H1 (cell line): ENCODE results near the gene PPP1R12B. TPM values are rescaled to one million over a fixed set of nuclear protein-coding genes. Genes with fewer than 3 reads are reported as not detected.
A peak's percentile ranks its signal among the peaks of the same experiment; 100 is the strongest.

ENCODE experiments used
- CTCF ChIA-PET: fragments of 300-600 bp; sonication (Branson Sonifier 250); formaldehyde crosslinking; loops from one replicate; lab custom pipeline; 2021; ENCODE audit not compliant: partially characterized antibody; lab: Charles Lee
- POLR2A ChIA-PET: fragments of 300-600 bp; sonication (Branson Sonifier 250); formaldehyde crosslinking; loops from one replicate; lab custom pipeline; 2021; ENCODE audit warnings: inconsistent platforms; ENCODE audit not compliant: partially characterized antibody; lab: Charles Lee
- DNase-seq, 2 experiments: peaks; one replicate each; pipeline versions ENCODE4 v3.0.0 to v3.0.0-alpha.2; 2010 to 2022; ENCODE audit warnings: low spot score in 2 of 2, low read depth in 1 of 2, mixed read lengths in 1 of 2
- FAIRE-seq: peaks from 2 replicates; lab custom pipeline; 2011; peaks lifted over from hg19 to GRCh38; lab: Jason Lieb, UNC
- H2AFZ ChIP-seq: 2 replicates; pipeline ENCODE4 v1.8.1; 2012; ENCODE audit warnings: low read length, inconsistent platforms
- H2AK5ac ChIP-seq: 2 replicates; pipeline ENCODE4 v1.6.1; 2013; ENCODE audit warnings: low read depth, low read length
- H2BK120ac ChIP-seq: replicated peaks from 2 replicates; pipeline ENCODE3; 2013; ENCODE audit warnings: low read depth, low read length, inconsistent platforms
- H2BK12ac ChIP-seq: 2 replicates; pipeline ENCODE4 v1.6.1; 2013; ENCODE audit warnings: low read depth, low read length
- H2BK15ac ChIP-seq: 2 replicates; pipeline ENCODE4 v1.6.1; 2013; ENCODE audit warnings: low read length
- H2BK20ac ChIP-seq: 2 replicates; pipeline ENCODE4 v1.6.1; 2013; ENCODE audit warnings: low read length
- H2BK5ac ChIP-seq: 2 replicates; pipeline ENCODE4 v1.6.1; 2013; ENCODE audit warnings: low read depth, low read length
- H3K14ac ChIP-seq: 2 replicates; pipeline ENCODE4 v1.6.1; 2013; ENCODE audit warnings: inconsistent platforms; ENCODE audit not compliant: insufficient read length
- H3K18ac ChIP-seq: 2 replicates; pipeline ENCODE4 v1.6.1; 2013; ENCODE audit warnings: low read length; ENCODE audit errors: extremely low read depth
- H3K23ac ChIP-seq: 2 replicates; pipeline ENCODE4 v1.6.1; 2013; ENCODE audit warnings: inconsistent platforms; ENCODE audit not compliant: insufficient read length
- H3K23me2 ChIP-seq: 2 replicates; pipeline ENCODE4 v1.6.1; 2013; ENCODE audit warnings: low read depth, low read length
- H3K27ac ChIP-seq: 2 replicates; pipeline ENCODE4 v1.6.1; 2011; ENCODE audit warnings: low read depth, low read length, inconsistent platforms
- H3K27me3 ChIP-seq, 4 experiments: replicated peaks in 1 of 4; 1 replicate in 1 of 4; 2 replicates in 3 of 4; pipeline versions ENCODE4 v1.6.1 to v1.8.1; 2011 to 2013; ENCODE audit warnings: low read length in 3 of 4, mild to moderate bottlenecking in 3 of 4, inconsistent platforms in 2 of 4, mixed read lengths in 2 of 4, moderate library complexity in 1 of 4; ENCODE audit not compliant: control insufficient read depth in 3 of 4, insufficient read depth in 3 of 4; ENCODE audit errors: extremely low read depth in 1 of 4
- H3K36me3 ChIP-seq, 4 experiments: 2 replicates each; pipeline versions ENCODE4 v1.6.1 to v1.8.1; 2011 to 2013; ENCODE audit warnings: mild to moderate bottlenecking in 4 of 4, low read length in 3 of 4, moderate library complexity in 2 of 4, control low read depth in 1 of 4, inconsistent platforms in 1 of 4; ENCODE audit not compliant: insufficient read depth in 4 of 4, control insufficient read depth in 2 of 4
- H3K4ac ChIP-seq: replicated peaks from 2 replicates; pipeline ENCODE3; 2013; ENCODE audit warnings: low read length, low read depth, mixed read lengths, inconsistent platforms; ENCODE audit not compliant: insufficient read length
- H3K4me1 ChIP-seq, 4 experiments: replicated peaks in 1 of 4; 1 replicate in 1 of 4; 2 replicates in 3 of 4; pipeline versions ENCODE4 v1.6.1 to v1.8.1; 2011 to 2013; ENCODE audit warnings: low read length in 3 of 4, inconsistent platforms in 2 of 4, mixed read lengths in 1 of 4; ENCODE audit not compliant: insufficient read depth in 4 of 4, control insufficient read depth in 3 of 4
- H3K4me2 ChIP-seq, 2 experiments: 2 replicates each; pipeline versions ENCODE4 v1.6.1 to v1.8.1; 2011 to 2013; ENCODE audit warnings: low read depth in 2 of 2, low read length in 2 of 2, control low read depth in 1 of 2, inconsistent platforms in 1 of 2, mild to moderate bottlenecking in 1 of 2; ENCODE audit not compliant: insufficient read depth in 1 of 2
- H3K4me3 ChIP-seq, 4 experiments: fragments of 200-600, 300-600 bp in 1 of 4; sonication (generic), shearing (Covaris generic), sonication (Bioruptor Twin) in 1 of 4; 2 replicates each; pipeline versions ENCODE4 v1.5.1 to v1.8.1; 2011 to 2016; ENCODE audit warnings: low read length in 4 of 4, low read depth in 3 of 4, control low read depth in 2 of 4, inconsistent platforms in 2 of 4, mild to moderate bottlenecking in 2 of 4, mixed read lengths in 1 of 4, moderate library complexity in 1 of 4; ENCODE audit not compliant: insufficient read depth in 2 of 4; ENCODE audit errors: extremely low read depth in 1 of 4
- H3K56ac ChIP-seq: replicated peaks from 2 replicates; pipeline ENCODE3; 2013; ENCODE audit warnings: low read depth, mild to moderate bottlenecking, mixed read lengths, low read length, inconsistent platforms; ENCODE audit not compliant: insufficient read length
- H3K79me1 ChIP-seq: 2 replicates; pipeline ENCODE4 v1.6.1; 2013; ENCODE audit warnings: low read depth, low read length, control low read depth
- H3K79me2 ChIP-seq, 2 experiments: 2 replicates each; pipeline versions ENCODE4 v1.6.1 to v1.8.1; 2012 to 2013; ENCODE audit warnings: low read length in 2 of 2, mild to moderate bottlenecking in 2 of 2, inconsistent platforms in 1 of 2; ENCODE audit not compliant: insufficient read depth in 2 of 2, control insufficient read depth in 1 of 2
- H3K9ac ChIP-seq, 4 experiments: replicated peaks in 1 of 4; 1 replicate in 1 of 4; 2 replicates in 3 of 4; pipeline versions ENCODE4 v1.6.1 to v1.8.1; 2011 to 2013; ENCODE audit warnings: low read depth in 3 of 4, low read length in 3 of 4, control low read depth in 2 of 4, mild to moderate bottlenecking in 2 of 4, moderate library complexity in 2 of 4, inconsistent platforms in 1 of 4; ENCODE audit errors: extremely low read depth in 1 of 4
- H3K9me3 ChIP-seq, 2 experiments: 2 replicates each; pipeline versions ENCODE4 v1.6.1 to v1.8.1; 2012 to 2013; ENCODE audit warnings: mild to moderate bottlenecking in 2 of 2, moderate library complexity in 2 of 2, control low read depth in 1 of 2, inconsistent platforms in 1 of 2, low read depth in 1 of 2, low read length in 1 of 2, mixed read lengths in 1 of 2; ENCODE audit not compliant: insufficient read depth in 2 of 2
- H4K20me1 ChIP-seq, 2 experiments: replicated peaks in 1 of 2; 2 replicates each; pipeline versions ENCODE3 to v1.8.1; 2011 to 2013; ENCODE audit warnings: inconsistent platforms in 2 of 2, low read length in 2 of 2, mild to moderate bottlenecking in 1 of 2; ENCODE audit not compliant: insufficient read depth in 2 of 2, control insufficient read depth in 1 of 2
- H4K5ac ChIP-seq: 2 replicates; pipeline ENCODE4 v1.6.1; 2013; ENCODE audit warnings: low read length, low read depth, mixed read lengths, inconsistent platforms; ENCODE audit not compliant: insufficient read length
- H4K8ac ChIP-seq: 2 replicates; pipeline ENCODE4 v1.8.0; 2013; ENCODE audit warnings: mild to moderate bottlenecking, moderate library complexity, low read length, inconsistent platforms; ENCODE audit not compliant: insufficient read depth; ENCODE audit errors: extremely low read depth
- H4K91ac ChIP-seq: replicated peaks from 2 replicates; pipeline ENCODE3; 2013; ENCODE audit warnings: low read length, mixed read lengths, inconsistent platforms; ENCODE audit not compliant: insufficient read length
- BRCA1 ChIP-seq: IDR thresholded peaks from 2 replicates; pipeline ENCODE4 v1.6.1; 2012; ENCODE audit warnings: low read depth, low read length, improper control_type of control experiment
- CTBP2 ChIP-seq: IDR thresholded peaks from 2 replicates; pipeline ENCODE4 v1.7.0; 2011; ENCODE audit warnings: borderline replicate concordance, mild to moderate bottlenecking, moderate library complexity, mixed read lengths, low read length; ENCODE audit not compliant: insufficient read depth, insufficient read length
- JUND ChIP-seq: IDR thresholded peaks from 2 replicates; pipeline ENCODE4 v1.6.1; 2011; ENCODE audit warnings: mild to moderate bottlenecking, improper control_type of control experiment, low read length
- NANOG ChIP-seq: IDR thresholded peaks from 2 replicates; pipeline ENCODE4 v1.6.1; 2011; ENCODE audit warnings: low read length, low read depth, mild to moderate bottlenecking, inconsistent platforms; ENCODE audit not compliant: insufficient read depth, poor library complexity, severe bottlenecking
- RXRA ChIP-seq: IDR thresholded peaks from 2 replicates; pipeline ENCODE4 v1.6.1; 2011; ENCODE audit warnings: low read depth, mild to moderate bottlenecking, low read length, moderate library complexity; ENCODE audit not compliant: insufficient read depth
- WGBS, 2 experiments: shearing (Covaris generic) in 1 of 2; methylation state at CpG; one replicate each; pipeline versions ENCODE4 v1.1.6 to v1.1.7; 2013 to 2015; ENCODE audit warnings: low lambda C conversion rate in 2 of 2, mixed read lengths in 2 of 2, inconsistent platforms in 1 of 2, low coverage in 1 of 2, missing lambda C conversion rate in 1 of 2; ENCODE audit not compliant: insufficient replicate concordance in 2 of 2, insufficient coverage in 1 of 2, insufficient read length in 1 of 2; ENCODE audit errors: extremely low coverage in 1 of 2, missing lambda C conversion rate in 1 of 2; 5-methylcytosine and 5-hydroxymethylcytosine counted together
- polyA plus RNA-seq, 7 experiments: library from polyadenylated mRNA; depleted of rRNA in 3 of 7; stranded (reverse) in 5 of 7; unstranded in 2 of 7; fragments of >200 nt in 5 of 7; fragments of 200-250 nt in 2 of 7; gene quantifications; 1 replicate in 5 of 7; 2 replicates in 1 of 7; 4 replicates in 1 of 7; pipeline versions ENCODE4 v1.2.1 to v1.2.3, GENCODE V29; 2011 to 2013; ENCODE audit warnings: missing spikeins in 2 of 7, mixed read lengths in 2 of 7
- total RNA-seq: library from RNA; stranded (reverse); fragmentation: NEBNext Ultra II Directional; extraction: Animal tissue kit (Norgen Biotek cat#: 25700); gene quantifications from 2 replicates; pipeline ENCODE4 v1.2.1, GENCODE V29; 2021

Gene PPP1R12B
- total and polyA plus RNA-seq, 2 of the 8 experiments (the other 6 are each of a cell fraction or from before 2014, with no cell fraction given): 7.9 to 18.7 TPM

DNA sequence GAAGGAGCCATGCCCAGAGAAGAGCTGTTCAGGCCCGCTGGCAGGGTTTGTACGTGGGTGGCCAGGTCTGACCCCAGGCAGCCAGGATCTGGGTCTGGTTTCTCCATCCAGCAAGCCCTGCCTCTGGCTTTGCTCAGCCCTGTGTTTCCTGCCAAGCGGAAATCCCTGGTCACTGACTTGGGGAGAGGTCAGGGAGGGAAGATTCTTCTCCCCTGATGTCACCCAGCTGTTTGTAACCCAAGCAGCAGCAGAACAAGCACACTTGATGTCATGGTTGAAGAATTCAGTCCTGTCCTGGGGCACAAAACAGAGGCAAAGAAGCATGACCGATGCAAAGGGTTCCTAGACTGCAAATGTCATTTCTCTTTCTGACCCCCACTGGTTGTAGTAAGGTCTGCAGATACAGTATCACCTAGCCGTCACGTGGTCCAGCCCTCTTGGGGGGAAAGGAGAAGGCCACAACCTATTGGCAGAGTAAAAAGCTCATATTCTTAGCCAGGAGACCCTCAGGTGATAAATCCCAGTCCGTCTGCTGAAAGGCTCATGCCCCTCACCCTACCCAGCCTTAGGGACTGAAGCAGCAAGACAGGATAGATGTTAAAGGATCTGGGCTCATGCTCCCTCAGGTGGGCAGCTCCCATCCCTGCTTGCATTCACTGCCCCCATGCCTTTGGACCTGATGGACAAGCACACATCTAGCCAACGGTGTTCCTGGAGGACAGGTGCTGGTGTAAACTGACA is 240.9 kb downstream of the PPP1R12B start:
- no peak overlapping the region; the same call in 1 of the 2 replicates for H2AK5ac ChIP-seq
- no peak overlapping the region for H2BK20ac ChIP-seq
- no peak overlapping the region for H3K56ac ChIP-seq
- no peak overlapping the region for H3K14ac ChIP-seq
- no peak overlapping the region for H3K27ac ChIP-seq
- no peak overlapping the region for H3K4ac ChIP-seq
- H3K23me2 ChIP-seq: no peaks in the 10 kb centered on the region
- H3K9me3 ChIP-seq: no peaks in the 10 kb centered on the region
- no peak overlapping the region for H4K91ac ChIP-seq
- H3K9ac ChIP-seq: no peak overlapping the region; a peak in 1 of 7 replicates
- CTCF ChIA-PET: interaction anchor here (0.6 to 4.7 kb wide), 11 partner anchors 8 to 433 kb away, joined by 3 to 24 read pairs (median 5); no protein-coding TSS in a partner anchor
- no peaks in the 10 kb centered on the region for H4K20me1 ChIP-seq
- H4K8ac ChIP-seq: no peak overlapping the region
- no peak overlapping the region for H2BK15ac ChIP-seq
- no peak overlapping the region for H3K4me2 ChIP-seq
- H4K5ac ChIP-seq: no peak overlapping the region
- H3K23ac ChIP-seq: no peak overlapping the region
- H3K4me3 ChIP-seq: no peak overlapping the region
- H3K27me3 ChIP-seq: no peaks in the 10 kb centered on the region; a peak in 1 of 7 replicates
- 80% methylated on average over 8 of the region's 8 CpGs; no CpG with 5 or more reads in 1 of the 2 experiments for WGBS, 2 experiments
- H3K79me1 ChIP-seq: no peaks in the 10 kb centered on the region
- no peaks in the 10 kb centered on the region for H3K4me1 ChIP-seq
- H2BK5ac ChIP-seq: no peak overlapping the region
- no peak overlapping the region for H2BK12ac ChIP-seq
- no peak overlapping the region for H2AFZ ChIP-seq
- no peaks in the 10 kb centered on the region for H3K79me2 ChIP-seq
- DNase-seq: peak in 1 of 2 experiments; percentile 77
- POLR2A ChIA-PET: interaction anchor here (0.9 to 1.1 kb wide), 2 partner anchors 14 to 18 kb away, joined by 3 read pairs; no protein-coding TSS in a partner anchor
- TF ChIP-seq JUND (no peak), BRCA1 (no peak), CTBP2 (no peak), RXRA (no peak), NANOG (no peak)
- TF ChIP-seq, all 59 proteins: peak for 0
- no peak for FAIRE-seq
- Histone ChIP-seq H2BK120ac (no peak overlapping the region), H3K18ac (no peak overlapping the region), H3K36me3 (no peaks in the 10 kb centered on the region; a peak in 1 of 8 replicates)
